Duodenal mucosa (tissue), 2 donors: ENCODE measurements around the gene SLC66A2.
"Not testable (repeated sequence)": the region's sequence is repeated elsewhere in the genome, so short reads cannot be mapped to it uniquely, and the experiment has no call there.

ENCODE experiments used
- H3K27ac ChIP-seq: one replicate; pipeline ENCODE4 v1.7.0; 2013; ENCODE audit warnings: low read depth, low read length
- H3K27me3 ChIP-seq, 2 donors: one replicate each; pipeline ENCODE4 v1.7.0; 2013; ENCODE audit warnings: low read length in 2 of 2, control low read depth in 1 of 2; ENCODE audit not compliant: insufficient read depth in 2 of 2, control insufficient read depth in 1 of 2
- H3K36me3 ChIP-seq, 2 donors: one replicate each; pipeline ENCODE4 v1.7.0; 2013; ENCODE audit warnings: low read length in 2 of 2, control low read depth in 1 of 2; ENCODE audit not compliant: insufficient read depth in 2 of 2, control insufficient read depth in 1 of 2
- H3K4me1 ChIP-seq, 2 donors: one replicate each; pipeline ENCODE4 v1.7.0; 2013; ENCODE audit warnings: low read length in 2 of 2, control low read depth in 1 of 2; ENCODE audit not compliant: insufficient read depth in 2 of 2, control insufficient read depth in 1 of 2
- H3K4me3 ChIP-seq, 2 donors: one replicate each; pipeline ENCODE4 v1.7.0; 2013; ENCODE audit warnings: low read length in 2 of 2, low read depth in 1 of 2
- H3K9ac ChIP-seq, 2 donors: one replicate each; pipeline ENCODE4 v1.7.0; 2013; ENCODE audit warnings: low read length in 2 of 2, low read depth in 1 of 2
- H3K9me3 ChIP-seq, 2 donors: one replicate each; pipeline ENCODE4 v1.7.0; 2013; ENCODE audit warnings: low read length in 2 of 2, control low read depth in 1 of 2; ENCODE audit not compliant: control insufficient read depth in 1 of 2

Gene SLC66A2

GRCh38 chr18:79951545-79952455 is at the start of gene SLC66A2:
Gene SLC66A2, minus strand, starts transcription at chr18:79951653. Its CDS starts 727 bp downstream, at chr18:79950926.
- Histone ChIP-seq H3K4me3 (peak within 1 kb of the TSS; percentile 73 to 74), H3K27ac (peak within 1 kb of the TSS; percentile 42), H3K9me3 (no peaks in the 10 kb centered on the region), H3K9ac (peak within 1 kb of the TSS; percentile 48 to 69), H3K4me1 (peaks cover 22 to 30% of the 10 kb centered on the region in 2 donors), H3K36me3 (no peaks in the 10 kb centered on the region), H3K27me3 (no peaks in the 10 kb centered on the region)

GRCh38 chr18:80000877-80001276 is 49.4 kb upstream of the SLC66A2 start:
- no peak overlapping the region for H3K4me3 ChIP-seq
- no peaks in the 10 kb centered on the region for H3K4me1 ChIP-seq
- H3K36me3 ChIP-seq: no peaks in the 10 kb centered on the region
- no peak overlapping the region for H3K27ac ChIP-seq
- H3K9ac ChIP-seq: no peak overlapping the region
- no peaks in the 10 kb centered on the region for H3K27me3 ChIP-seq
- peaks cover 0 to 6% of the 10 kb centered on the region in 2 donors for H3K9me3 ChIP-seq

GRCh38 chr18:79999701-80000100 is 48.2 kb upstream of the SLC66A2 start:
- not testable (repeated sequence) for H3K36me3 ChIP-seq, H3K27me3 ChIP-seq

GRCh38 chr18:79991494-79991893 is 40.0 kb upstream of the SLC66A2 start:
- H3K9ac ChIP-seq: no peak overlapping the region
- H3K36me3 ChIP-seq: no peaks in the 10 kb centered on the region
- H3K27ac ChIP-seq: no peak overlapping the region
- no peaks in the 10 kb centered on the region for H3K27me3 ChIP-seq
- no peaks in the 10 kb centered on the region for H3K9me3 ChIP-seq
- no peak overlapping the region for H3K4me3 ChIP-seq
- H3K4me1 ChIP-seq: peaks cover 9 to 10% of the 10 kb centered on the region in 2 donors

More at GRCh38 chr18:79999701-80000100, 48.2 kb upstream of the SLC66A2 start:
- not testable (repeated sequence) for H3K9me3 ChIP-seq, H3K9ac ChIP-seq, H3K4me1 ChIP-seq, H3K4me3 ChIP-seq, H3K27ac ChIP-seq

- no peaks in the 10 kb centered on the region for H3K27me3 ChIP-seq
- H3K9me3 ChIP-seq: no peaks in the 10 kb centered on the region
- H3K4me3 ChIP-seq: peak overlapping the region; percentile 76 to 85
- H3K27ac ChIP-seq: peak overlapping the region; percentile 94
- peaks cover 0 to 13% of the 10 kb centered on the region in 2 donors for H3K36me3 ChIP-seq
- H3K9ac ChIP-seq: peak overlapping the region in 1 of 2 donors; percentile 90
- H3K4me1 ChIP-seq: peaks cover 9 to 13% of the 10 kb centered on the region in 2 donors
These were observed 37.7 kb upstream of the SLC66A2 start for GRCh38 chr18:79989195-79989497.

- Histone ChIP-seq H3K27ac (peak within 1 kb of the TSS; percentile 94), H3K36me3 (peaks cover 0 to 13% of the 10 kb centered on the region in 2 donors), H3K27me3 (no peaks in the 10 kb centered on the region), H3K4me1 (peaks cover 9 to 15% of the 10 kb centered on the region in 2 donors), H3K9ac (peak within 1 kb of the TSS; percentile 76 to 90), H3K4me3 (peak within 1 kb of the TSS; percentile 76 to 85), H3K9me3 (no peaks in the 10 kb centered on the region)
These were observed 37.2 kb upstream of the SLC66A2 start, which contains the start of gene TXNL4A for GRCh38 chr18:79988451-79989194. Gene TXNL4A, minus strand, starts transcription at chr18:79988563. Its CDS starts 171 bp downstream, at chr18:79988392.

- H3K27ac ChIP-seq: peak overlapping the region; percentile 94
- peak overlapping the region; percentile 76 to 90 for H3K9ac ChIP-seq
- H3K4me3 ChIP-seq: peak overlapping the region; percentile 76 to 85
- no peaks in the 10 kb centered on the region for H3K27me3 ChIP-seq
- H3K4me1 ChIP-seq: peaks cover 9 to 20% of the 10 kb centered on the region in 2 donors
- H3K9me3 ChIP-seq: no peaks in the 10 kb centered on the region
- peaks cover 0 to 13% of the 10 kb centered on the region in 2 donors for H3K36me3 ChIP-seq
These were observed 36.6 kb upstream of the SLC66A2 start for GRCh38 chr18:79988071-79988450.

- Histone ChIP-seq H3K4me3 (peak overlapping the region; percentile 76 to 85), H3K4me1 (peaks cover 9 to 24% of the 10 kb centered on the region in 2 donors), H3K9me3 (no peaks in the 10 kb centered on the region), H3K27me3 (no peaks in the 10 kb centered on the region), H3K27ac (no peak overlapping the region), H3K36me3 (peaks cover 0 to 16% of the 10 kb centered on the region in 2 donors), H3K9ac (peak overlapping the region; percentile 76 to 90)
These were observed 36.1 kb upstream of the SLC66A2 start for GRCh38 chr18:79987566-79987965.

- Histone ChIP-seq H3K27me3 (no peaks in the 10 kb centered on the region), H3K4me3 (peak overlapping the region; percentile 76 to 85), H3K27ac (no peak overlapping the region), H3K9me3 (no peaks in the 10 kb centered on the region), H3K9ac (peak overlapping the region; percentile 6 to 90), H3K36me3 (peaks cover 0 to 20% of the 10 kb centered on the region in 2 donors), H3K4me1 (peaks cover 9 to 26% of the 10 kb centered on the region in 2 donors)
These were observed 35.3 kb upstream of the SLC66A2 start for GRCh38 chr18:79986726-79987125.

- Histone ChIP-seq H3K27ac (no peak overlapping the region), H3K4me3 (no peak overlapping the region), H3K27me3 (no peaks in the 10 kb centered on the region), H3K9ac (no peak overlapping the region), H3K4me1 (peaks cover 9 to 26% of the 10 kb centered on the region in 2 donors), H3K9me3 (no peaks in the 10 kb centered on the region), H3K36me3 (peaks cover 0 to 20% of the 10 kb centered on the region in 2 donors)
These were observed 33.7 kb upstream of the SLC66A2 start for GRCh38 chr18:79985172-79985571.
